Sciatic nerve (tissue), 1 donor: ENCODE measurements around the gene HS3ST4. TPM values are rescaled to one million over a fixed set of nuclear protein-coding genes. Genes with fewer than 3 reads are reported as not detected.

Source experiments
- microRNA-seq: library from miRNA; unstranded; fragments of <30 nt; microRNA quantifications from one replicate; pipeline ENCODE4 v1.2.0, GENCODE V29; 2020
- total RNA-seq: library from RNA; stranded (reverse); fragmentation: NEBNext Ultra II Directional; extraction: Animal tissue kit (Norgen Biotek cat#: 25700); gene quantifications from one replicate; pipeline ENCODE4 v1.2.1, GENCODE V29; 2021
- donor health status: DM: no; HTN: no; CAD: no.

HS3ST4 gene
- total RNA-seq, 1 donor from 2014 or later: 0.22 TPM

Small RNAs within 50 kb of the gene (microRNA-seq; reads per million reads assigned to microRNA genes)
- not detected for gene MIR548W
